ENCODE results near the gene PZP.

PZP gene

GRCh38 chr12:9104767-9105423, 103.3 kb downstream of the PZP start:
- Histone ChIP-seq H3K4me3 (replicated peaks; ENCODE audit: insufficient read depth, low read length) (no peak overlapping the region), H3K27ac (replicated peaks) (no peak overlapping the region), H3K27me3 (ENCODE audit: insufficient read depth, poor library complexity, severe bottlenecking) (no peaks in the 10 kb centered on the region)
- TF ChIP-seq, protein P1, sequence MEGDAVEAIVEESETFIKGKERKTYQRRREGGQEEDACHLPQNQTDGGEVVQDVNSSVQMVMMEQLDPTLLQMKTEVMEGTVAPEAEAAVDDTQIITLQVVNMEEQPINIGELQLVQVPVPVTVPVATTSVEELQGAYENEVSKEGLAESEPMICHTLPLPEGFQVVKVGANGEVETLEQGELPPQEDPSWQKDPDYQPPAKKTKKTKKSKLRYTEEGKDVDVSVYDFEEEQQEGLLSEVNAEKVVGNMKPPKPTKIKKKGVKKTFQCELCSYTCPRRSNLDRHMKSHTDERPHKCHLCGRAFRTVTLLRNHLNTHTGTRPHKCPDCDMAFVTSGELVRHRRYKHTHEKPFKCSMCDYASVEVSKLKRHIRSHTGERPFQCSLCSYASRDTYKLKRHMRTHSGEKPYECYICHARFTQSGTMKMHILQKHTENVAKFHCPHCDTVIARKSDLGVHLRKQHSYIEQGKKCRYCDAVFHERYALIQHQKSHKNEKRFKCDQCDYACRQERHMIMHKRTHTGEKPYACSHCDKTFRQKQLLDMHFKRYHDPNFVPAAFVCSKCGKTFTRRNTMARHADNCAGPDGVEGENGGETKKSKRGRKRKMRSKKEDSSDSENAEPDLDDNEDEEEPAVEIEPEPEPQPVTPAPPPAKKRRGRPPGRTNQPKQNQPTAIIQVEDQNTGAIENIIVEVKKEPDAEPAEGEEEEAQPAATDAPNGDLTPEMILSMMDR (IDR thresholded peaks at IDR 0.05; ENCODE audit: insufficient read depth, low read length): no peak
- TF ChIP-seq SPI1 (IDR thresholded peaks at IDR 0.05; ENCODE audit: borderline replicate concordance, low read depth) (no peak), GABPA (IDR thresholded peaks at IDR 0.05; ENCODE audit: low read depth) (no peak)
- DNase-seq (ENCODE audit: low read depth in 1 of 2, low spot score in 1 of 2): no peak

DNA sequence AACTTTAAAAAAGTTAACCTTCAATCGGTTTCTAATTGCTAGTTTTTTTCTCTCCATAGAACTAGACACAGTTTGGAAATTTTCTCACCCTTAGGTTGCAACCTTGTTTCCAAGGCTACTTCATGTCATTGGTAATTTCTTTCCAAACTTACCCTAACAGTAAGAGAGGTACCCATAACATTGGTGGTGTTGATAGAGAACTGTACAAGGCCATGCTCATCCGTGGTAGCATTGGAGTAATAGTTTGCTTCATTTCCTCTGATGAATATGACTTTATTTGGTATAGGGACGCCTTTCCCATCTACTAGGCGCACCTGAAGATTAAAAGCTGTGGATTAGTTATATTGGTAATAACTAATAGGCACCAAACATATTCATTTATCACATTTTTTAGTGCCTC, 104.1 kb downstream of the PZP start:
- TF ChIP-seq POLR2AphosphoS5 (IDR thresholded peaks at IDR 0.05; ENCODE audit: low read depth): no peak
- no peak for TF ChIP-seq SPI1 (IDR thresholded peaks at IDR 0.05; ENCODE audit: borderline replicate concordance, low read depth)
- no peak for TF ChIP-seq GABPA (IDR thresholded peaks at IDR 0.05; ENCODE audit: low read depth)
- TF ChIP-seq, protein P2, sequence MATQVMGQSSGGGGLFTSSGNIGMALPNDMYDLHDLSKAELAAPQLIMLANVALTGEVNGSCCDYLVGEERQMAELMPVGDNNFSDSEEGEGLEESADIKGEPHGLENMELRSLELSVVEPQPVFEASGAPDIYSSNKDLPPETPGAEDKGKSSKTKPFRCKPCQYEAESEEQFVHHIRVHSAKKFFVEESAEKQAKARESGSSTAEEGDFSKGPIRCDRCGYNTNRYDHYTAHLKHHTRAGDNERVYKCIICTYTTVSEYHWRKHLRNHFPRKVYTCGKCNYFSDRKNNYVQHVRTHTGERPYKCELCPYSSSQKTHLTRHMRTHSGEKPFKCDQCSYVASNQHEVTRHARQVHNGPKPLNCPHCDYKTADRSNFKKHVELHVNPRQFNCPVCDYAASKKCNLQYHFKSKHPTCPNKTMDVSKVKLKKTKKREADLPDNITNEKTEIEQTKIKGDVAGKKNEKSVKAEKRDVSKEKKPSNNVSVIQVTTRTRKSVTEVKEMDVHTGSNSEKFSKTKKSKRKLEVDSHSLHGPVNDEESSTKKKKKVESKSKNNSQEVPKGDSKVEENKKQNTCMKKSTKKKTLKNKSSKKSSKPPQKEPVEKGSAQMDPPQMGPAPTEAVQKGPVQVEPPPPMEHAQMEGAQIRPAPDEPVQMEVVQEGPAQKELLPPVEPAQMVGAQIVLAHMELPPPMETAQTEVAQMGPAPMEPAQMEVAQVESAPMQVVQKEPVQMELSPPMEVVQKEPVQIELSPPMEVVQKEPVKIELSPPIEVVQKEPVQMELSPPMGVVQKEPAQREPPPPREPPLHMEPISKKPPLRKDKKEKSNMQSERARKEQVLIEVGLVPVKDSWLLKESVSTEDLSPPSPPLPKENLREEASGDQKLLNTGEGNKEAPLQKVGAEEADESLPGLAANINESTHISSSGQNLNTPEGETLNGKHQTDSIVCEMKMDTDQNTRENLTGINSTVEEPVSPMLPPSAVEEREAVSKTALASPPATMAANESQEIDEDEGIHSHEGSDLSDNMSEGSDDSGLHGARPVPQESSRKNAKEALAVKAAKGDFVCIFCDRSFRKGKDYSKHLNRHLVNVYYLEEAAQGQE (IDR thresholded peaks at IDR 0.05; ENCODE audit: insufficient replicate concordance, low read depth): no peak
- no peaks in the 10 kb centered on the region for H3K27me3 ChIP-seq (ENCODE audit: insufficient read depth, poor library complexity, severe bottlenecking)
- no peak overlapping the region for H3K27ac ChIP-seq (replicated peaks)
- no peak overlapping the region for H3K4me3 ChIP-seq (replicated peaks; ENCODE audit: insufficient read depth, low read length)
- DNase-seq (ENCODE audit: low read depth in 1 of 2, low spot score in 1 of 2): no peak

DNA sequence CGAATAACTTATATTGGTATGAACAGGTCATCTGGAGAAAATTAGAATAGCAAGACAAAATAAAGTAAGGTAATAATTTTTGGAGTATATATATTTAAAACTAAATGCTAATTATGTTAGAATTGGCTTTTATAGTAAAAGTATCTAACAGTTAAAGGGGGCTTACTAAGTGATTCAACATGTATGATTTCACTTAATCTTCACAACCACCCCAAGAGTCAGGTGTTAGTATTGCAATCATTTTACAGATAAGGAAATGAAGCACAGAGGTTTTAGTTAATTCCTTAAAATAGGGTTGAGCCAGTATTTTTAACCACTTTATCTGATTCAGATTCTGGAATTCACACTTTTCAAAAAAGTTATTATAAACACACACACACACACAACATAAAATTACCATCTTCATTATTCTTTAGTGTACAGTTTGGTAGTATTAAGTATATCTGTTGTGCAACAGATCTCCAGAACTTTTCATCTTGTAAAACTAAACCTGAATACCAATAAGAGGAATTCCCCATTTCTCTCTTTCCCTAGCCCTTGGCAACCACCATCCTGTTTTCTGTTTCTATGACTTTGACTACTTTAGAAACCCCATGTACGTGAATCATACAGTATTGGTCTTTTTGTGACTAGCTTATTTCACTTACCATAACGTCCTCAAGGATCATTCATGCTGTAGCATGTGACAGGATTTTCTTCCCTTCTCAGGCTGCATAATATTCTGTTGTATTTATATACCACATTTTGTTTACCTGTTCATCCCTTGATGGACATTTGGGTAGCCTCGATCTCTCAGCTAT, 104.9 kb downstream of the PZP start:
- TF ChIP-seq POLR2AphosphoS5 (IDR thresholded peaks at IDR 0.05; ENCODE audit: low read depth) (no peak), GABPA (IDR thresholded peaks at IDR 0.05; ENCODE audit: low read depth) (no peak), SPI1 (IDR thresholded peaks at IDR 0.05; ENCODE audit: borderline replicate concordance, low read depth) (no peak)
- Histone ChIP-seq H3K27me3 (ENCODE audit: insufficient read depth, poor library complexity, severe bottlenecking) (no peaks in the 10 kb centered on the region), H3K4me3 (replicated peaks; ENCODE audit: insufficient read depth, low read length) (no peak overlapping the region), H3K27ac (replicated peaks) (no peak overlapping the region)
- DNase-seq (ENCODE audit: low read depth in 1 of 2, low spot score in 1 of 2): no peak

- no peak overlapping the region for H3K27ac ChIP-seq (replicated peaks)
- DNase-seq (ENCODE audit: low read depth in 1 of 2, low spot score in 1 of 2): no peak
- no peak overlapping the region for H3K4me3 ChIP-seq (replicated peaks; ENCODE audit: insufficient read depth, low read length)
- H3K27me3 ChIP-seq (ENCODE audit: insufficient read depth, poor library complexity, severe bottlenecking): no peaks in the 10 kb centered on the region
- TF ChIP-seq, protein P2 (IDR thresholded peaks at IDR 0.05; ENCODE audit: insufficient replicate concordance, low read depth): no peak
- TF ChIP-seq GABPA (IDR thresholded peaks at IDR 0.05; ENCODE audit: low read depth) (no peak), POLR2AphosphoS5 (IDR thresholded peaks at IDR 0.05; ENCODE audit: low read depth) (no peak), SPI1 (IDR thresholded peaks at IDR 0.05; ENCODE audit: borderline replicate concordance, low read depth) (no peak)
- TF ChIP-seq, protein P1 (IDR thresholded peaks at IDR 0.05; ENCODE audit: insufficient read depth, low read length): no peak
Observed at GRCh38 chr12:9101018-9101687, 107.0 kb downstream of the PZP start.
